K562 (cell line): Measurements from ENCODE around the gene C10orf95. TPM values are rescaled to one million over a fixed set of nuclear protein-coding genes. Genes with fewer than 3 reads are reported as not detected.
A peak's percentile ranks its signal among the peaks of the same experiment; 100 is the strongest.

Experiments
- ADNP ChIP-seq: fragments of 200-800 bp; sonication (Bioruptor generic); IDR thresholded peaks from 2 replicates; pipeline ENCODE4 v1.6.1; 2016; ENCODE audit warnings: missing genetic modification characterization, missing compliant biosample characterization
- ARNT ChIP-seq, 2 experiments: fragments of 450-650 bp; IDR thresholded peaks; 2 replicates each; pipeline ENCODE4 v1.6.1; 2016; ENCODE audit warnings: mild to moderate bottlenecking in 1 of 2
- ATF3 ChIP-seq, 2 experiments: fragments of 450-650 bp in 1 of 2; sonication (generic) in 1 of 2; formaldehyde crosslinking in 1 of 2; IDR thresholded peaks in 1 of 2; conservative IDR thresholded peaks in 1 of 2; 2 replicates each; pipeline versions ENCODE4 v1.6.1 to v1.8.1; 2016 to 2023; ENCODE audit warnings: mild to moderate bottlenecking in 2 of 2, moderate library complexity in 2 of 2, inconsistent platforms in 1 of 2, missing genetic modification reagents in 1 of 2
- CREBBP ChIP-seq: IDR thresholded peaks from one replicate; pipeline ENCODE4 v1.6.1; 2012; ENCODE audit warnings: low read depth, mild to moderate bottlenecking, control low read depth, inconsistent platforms, low read length
- EGR1 ChIP-seq: fragments of 450-650 bp; conservative IDR thresholded peaks from 2 replicates; pipeline ENCODE4 v1.6.1; 2017; ENCODE audit warnings: mild to moderate bottlenecking
- GTF2E2 ChIP-seq: fragments of 200-800 bp; sonication (Bioruptor generic); IDR thresholded peaks from 2 replicates; pipeline ENCODE4 v1.6.1; 2016; ENCODE audit warnings: missing genetic modification characterization, missing compliant biosample characterization
- HDAC3 ChIP-seq: fragments of 450-650 bp; IDR thresholded peaks from 2 replicates; pipeline ENCODE4 v1.6.1; 2018; ENCODE audit warnings: borderline replicate concordance, mild to moderate bottlenecking, moderate library complexity; ENCODE audit not compliant: partially characterized antibody
- HDGF ChIP-seq: fragments of 450-650 bp; IDR thresholded peaks from 2 replicates; pipeline ENCODE4 v1.6.1; 2016
- JUN ChIP-seq, 2 experiments: sonication (generic) in 1 of 2; formaldehyde crosslinking in 1 of 2; IDR thresholded peaks; 2 replicates each; pipeline versions ENCODE4 v1.6.1 to v1.8.0; 2012 to 2022; ENCODE audit warnings: borderline replicate concordance in 2 of 2, mild to moderate bottlenecking in 2 of 2, improper control_type of control experiment in 1 of 2, low read depth in 1 of 2, low read length in 1 of 2, missing genetic modification reagents in 1 of 2
- KHSRP ChIP-seq: fragments of 450-650 bp; IDR thresholded peaks from 2 replicates; pipeline ENCODE4 v1.6.1; 2017
- LEF1 ChIP-seq: fragments of 450-650 bp; IDR thresholded peaks from 2 replicates; pipeline ENCODE4 v1.6.1; 2016; ENCODE audit warnings: mild to moderate bottlenecking
- ZC3H4 ChIP-seq: sonication (generic); formaldehyde crosslinking; IDR thresholded peaks from 2 replicates; pipeline ENCODE4 v1.9.0; 2021; ENCODE audit warnings: missing genetic modification reagents, borderline replicate concordance
- ZNF165 ChIP-seq: fragments of 250-450 bp; sonication (Bioruptor Pico); IDR thresholded peaks from 2 replicates; pipeline ENCODE4 v1.4.0; 2020; ENCODE audit warnings: borderline replicate concordance
- polyA plus RNA-seq, 8 experiments: library from polyadenylated mRNA; depleted of rRNA in 4 of 8; stranded (reverse) in 5 of 8; unstranded in 3 of 8; fragments of >200 nt; fragmentation: Nextera tagmentation in 2 of 8; fragmentation: Illumina TruSeq in 1 of 8; extraction: Ambion mirVana in 2 of 8; extraction: Trizol in 1 of 8; gene quantifications; 2 replicates each; pipeline versions ENCODE4 v1.2.1 to v1.2.3, GENCODE V29; 2011 to 2014; ENCODE audit warnings: inconsistent platforms in 1 of 8, missing spikeins in 1 of 8
- total RNA-seq, 7 experiments: library from RNA; depleted of rRNA in 6 of 7; stranded (reverse); fragments of >200 nt in 6 of 7; fragmentation: Illumina TruSeq in 2 of 7; extraction: Trizol in 2 of 7; gene quantifications; 2 replicates each; pipeline versions ENCODE4 v1.2.1 to v1.2.3, GENCODE V29; 2011 to 2021; ENCODE audit warnings: low replicate concordance in 1 of 7
- TF ChIP-seq, protein P1 (sequence below), 2 experiments: fragments of 450-650 bp; formaldehyde crosslinking in 1 of 2; IDR thresholded peaks; 2 replicates each; pipeline versions ENCODE4 v1.4.0 to v1.6.1; 2014 to 2020; ENCODE audit warnings: mild to moderate bottlenecking in 2 of 2, borderline replicate concordance in 1 of 2, low read depth in 1 of 2
- TF ChIP-seq, protein P2 (sequence below): fragments of 450-650 bp; formaldehyde crosslinking; conservative IDR thresholded peaks from 2 replicates; pipeline ENCODE4 v1.4.0; 2022; ENCODE audit warnings: mild to moderate bottlenecking, missing genetic modification characterization
- TF ChIP-seq, protein P3 (sequence below): fragments of 450-650 bp; formaldehyde crosslinking; IDR thresholded peaks from 2 replicates; pipeline ENCODE4 v1.4.0; 2020; ENCODE audit warnings: mild to moderate bottlenecking, moderate library complexity

Gene C10orf95
- total and polyA plus RNA-seq, 9 of the 15 experiments (the other 6 are each of a cell fraction or from before 2014, with no cell fraction given): 0.03 to 0.41 (median 0.17) TPM; not detected in 1

DNA sequence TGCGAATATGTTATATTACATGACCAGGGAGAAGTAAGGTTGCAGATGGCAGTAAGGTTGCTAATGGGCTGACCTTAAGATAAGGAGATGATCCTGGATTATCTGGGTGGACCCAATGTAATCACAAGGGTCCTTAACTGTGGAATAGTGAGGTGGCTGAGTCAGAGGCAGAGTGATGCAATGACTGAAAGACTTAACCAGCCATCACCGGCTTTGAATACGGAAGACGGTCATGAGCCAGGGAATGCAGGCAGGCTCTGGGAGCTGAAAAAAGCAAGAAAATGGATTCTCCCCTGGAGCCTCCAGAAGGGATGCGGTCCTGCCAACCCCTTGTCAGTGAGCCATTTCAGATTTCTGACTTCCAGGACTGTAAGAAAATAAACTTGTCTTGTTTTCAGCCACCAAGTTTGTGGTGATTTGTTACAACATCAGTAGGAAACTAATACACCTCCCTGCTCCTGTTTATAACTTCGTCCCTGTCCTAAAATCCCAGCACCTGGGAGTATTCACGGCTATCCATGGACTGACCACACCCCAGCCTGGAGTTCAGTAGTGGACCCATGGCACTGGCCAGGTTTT is 4.6 kb upstream of the C10orf95 start (continued):
- TF ChIP-seq, protein P1, sequence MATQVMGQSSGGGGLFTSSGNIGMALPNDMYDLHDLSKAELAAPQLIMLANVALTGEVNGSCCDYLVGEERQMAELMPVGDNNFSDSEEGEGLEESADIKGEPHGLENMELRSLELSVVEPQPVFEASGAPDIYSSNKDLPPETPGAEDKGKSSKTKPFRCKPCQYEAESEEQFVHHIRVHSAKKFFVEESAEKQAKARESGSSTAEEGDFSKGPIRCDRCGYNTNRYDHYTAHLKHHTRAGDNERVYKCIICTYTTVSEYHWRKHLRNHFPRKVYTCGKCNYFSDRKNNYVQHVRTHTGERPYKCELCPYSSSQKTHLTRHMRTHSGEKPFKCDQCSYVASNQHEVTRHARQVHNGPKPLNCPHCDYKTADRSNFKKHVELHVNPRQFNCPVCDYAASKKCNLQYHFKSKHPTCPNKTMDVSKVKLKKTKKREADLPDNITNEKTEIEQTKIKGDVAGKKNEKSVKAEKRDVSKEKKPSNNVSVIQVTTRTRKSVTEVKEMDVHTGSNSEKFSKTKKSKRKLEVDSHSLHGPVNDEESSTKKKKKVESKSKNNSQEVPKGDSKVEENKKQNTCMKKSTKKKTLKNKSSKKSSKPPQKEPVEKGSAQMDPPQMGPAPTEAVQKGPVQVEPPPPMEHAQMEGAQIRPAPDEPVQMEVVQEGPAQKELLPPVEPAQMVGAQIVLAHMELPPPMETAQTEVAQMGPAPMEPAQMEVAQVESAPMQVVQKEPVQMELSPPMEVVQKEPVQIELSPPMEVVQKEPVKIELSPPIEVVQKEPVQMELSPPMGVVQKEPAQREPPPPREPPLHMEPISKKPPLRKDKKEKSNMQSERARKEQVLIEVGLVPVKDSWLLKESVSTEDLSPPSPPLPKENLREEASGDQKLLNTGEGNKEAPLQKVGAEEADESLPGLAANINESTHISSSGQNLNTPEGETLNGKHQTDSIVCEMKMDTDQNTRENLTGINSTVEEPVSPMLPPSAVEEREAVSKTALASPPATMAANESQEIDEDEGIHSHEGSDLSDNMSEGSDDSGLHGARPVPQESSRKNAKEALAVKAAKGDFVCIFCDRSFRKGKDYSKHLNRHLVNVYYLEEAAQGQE (IDR thresholded peaks at IDR 0.05; ENCODE audit: borderline replicate concordance): peak; percentile 96
- TF ChIP-seq, protein P1 (CRISPR knock-in tag; IDR thresholded peaks at IDR 0.05; ENCODE audit: low read depth): no peak
- no peak for TF ChIP-seq ZNF165
- TF ChIP-seq ATF3 (IDR thresholded peaks at IDR 0.05): peak; percentile 99
- TF ChIP-seq ATF3 (CRISPR knock-in tag; conservative IDR thresholded peaks at IDR 0.05): peak; percentile 88
- TF ChIP-seq, protein P2, sequence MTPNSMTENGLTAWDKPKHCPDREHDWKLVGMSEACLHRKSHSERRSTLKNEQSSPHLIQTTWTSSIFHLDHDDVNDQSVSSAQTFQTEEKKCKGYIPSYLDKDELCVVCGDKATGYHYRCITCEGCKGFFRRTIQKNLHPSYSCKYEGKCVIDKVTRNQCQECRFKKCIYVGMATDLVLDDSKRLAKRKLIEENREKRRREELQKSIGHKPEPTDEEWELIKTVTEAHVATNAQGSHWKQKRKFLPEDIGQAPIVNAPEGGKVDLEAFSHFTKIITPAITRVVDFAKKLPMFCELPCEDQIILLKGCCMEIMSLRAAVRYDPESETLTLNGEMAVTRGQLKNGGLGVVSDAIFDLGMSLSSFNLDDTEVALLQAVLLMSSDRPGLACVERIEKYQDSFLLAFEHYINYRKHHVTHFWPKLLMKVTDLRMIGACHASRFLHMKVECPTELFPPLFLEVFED (CRISPR knock-in tag): 0 out of 2 replicates have a peak, but pooled peaks have one; percentile 29
- peak; percentile 38 for TF ChIP-seq HDAC3
- TF ChIP-seq LEF1: peak; percentile 78; the same call in 1 of the 2 replicates
- TF ChIP-seq EGR1: no peak
- no peak for TF ChIP-seq GTF2E2 (tag)
- TF ChIP-seq, protein P3, sequence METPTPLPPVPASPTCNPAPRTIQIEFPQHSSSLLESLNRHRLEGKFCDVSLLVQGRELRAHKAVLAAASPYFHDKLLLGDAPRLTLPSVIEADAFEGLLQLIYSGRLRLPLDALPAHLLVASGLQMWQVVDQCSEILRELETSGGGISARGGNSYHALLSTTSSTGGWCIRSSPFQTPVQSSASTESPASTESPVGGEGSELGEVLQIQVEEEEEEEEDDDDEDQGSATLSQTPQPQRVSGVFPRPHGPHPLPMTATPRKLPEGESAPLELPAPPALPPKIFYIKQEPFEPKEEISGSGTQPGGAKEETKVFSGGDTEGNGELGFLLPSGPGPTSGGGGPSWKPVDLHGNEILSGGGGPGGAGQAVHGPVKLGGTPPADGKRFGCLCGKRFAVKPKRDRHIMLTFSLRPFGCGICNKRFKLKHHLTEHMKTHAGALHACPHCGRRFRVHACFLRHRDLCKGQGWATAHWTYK (CRISPR knock-in tag): peak; percentile 55; the same call in 1 of the 2 replicates
- TF ChIP-seq ADNP (tag): no peak
- TF ChIP-seq KHSRP: no peak
- TF ChIP-seq ZC3H4: no peak
- TF ChIP-seq HDGF: no peak
- TF ChIP-seq JUN (IDR thresholded peaks at IDR 0.05; ENCODE audit: borderline replicate concordance, low read depth, low read length): peak; percentile 95
- no peak for TF ChIP-seq JUN (CRISPR knock-in tag; IDR thresholded peaks at IDR 0.05; ENCODE audit: borderline replicate concordance)
- peak in 1 of 2 experiments; percentile 75; a peak in 1 of 4 replicates for TF ChIP-seq ARNT (IDR thresholded peaks at IDR 0.05)
- TF ChIP-seq CREBBP: no peak
